ENCODE results near the gene PARD3B. TPM values are rescaled to one million over a fixed set of nuclear protein-coding genes. Genes with fewer than 3 reads are reported as not detected.

PARD3B gene
- total RNA-seq, 1 donor from 2014 or later = 0.66 TPM

GRCh38 chr2:205043285-205043684 is 498.0 kb downstream of the PARD3B start:
- no peaks in the 10 kb centered on the region for H3K9me3 Mint-ChIP-seq (ENCODE audit: unreplicated experiment)
- TF ChIP-seq CTCF (IDR thresholded peaks at IDR 0.05; ENCODE audit: partially characterized antibody, unreplicated experiment) = no peak
- H3K4me1 Mint-ChIP-seq (ENCODE audit: low read depth, unreplicated experiment) = no peaks in the 10 kb centered on the region
- no peaks in the 10 kb centered on the region for H3K27me3 Mint-ChIP-seq (ENCODE audit: unreplicated experiment)
- DNase-seq = no peak
- no peak overlapping the region for H3K4me3 Mint-ChIP-seq (ENCODE audit: unreplicated experiment)
- no peak overlapping the region for H3K27ac Mint-ChIP-seq (ENCODE audit: unreplicated experiment)
- no peaks in the 10 kb centered on the region for H3K36me3 Mint-ChIP-seq (ENCODE audit: unreplicated experiment)

GRCh38 chr2:205045706-205046105 is 500.4 kb downstream of the PARD3B start:
- no peaks in the 10 kb centered on the region for H3K9me3 Mint-ChIP-seq (ENCODE audit: unreplicated experiment)
- TF ChIP-seq CTCF (IDR thresholded peaks at IDR 0.05; ENCODE audit: partially characterized antibody, unreplicated experiment) = no peak
- no peak overlapping the region for H3K27ac Mint-ChIP-seq (ENCODE audit: unreplicated experiment)
- no peak overlapping the region for H3K4me3 Mint-ChIP-seq (ENCODE audit: unreplicated experiment)
- peaks cover 9% of the 10 kb centered on the region for H3K4me1 Mint-ChIP-seq (ENCODE audit: low read depth, unreplicated experiment)
- no peaks in the 10 kb centered on the region for H3K27me3 Mint-ChIP-seq (ENCODE audit: unreplicated experiment)
- no peaks in the 10 kb centered on the region for H3K36me3 Mint-ChIP-seq (ENCODE audit: unreplicated experiment)
- DNase-seq = no peak

GRCh38 chr2:205047273-205047839 is 502.1 kb downstream of the PARD3B start:
- no peak overlapping the region for H3K4me3 Mint-ChIP-seq (ENCODE audit: unreplicated experiment)
- DNase-seq = peak; percentile 47

GRCh38 chr2:205051417-205051816 is 506.1 kb downstream of the PARD3B start:
- Mint-ChIP-seq H3K27me3 (ENCODE audit: unreplicated experiment) (no peaks in the 10 kb centered on the region), H3K4me3 (ENCODE audit: unreplicated experiment) (no peak overlapping the region), H3K27ac (ENCODE audit: unreplicated experiment) (no peak overlapping the region), H3K9me3 (ENCODE audit: unreplicated experiment) (no peaks in the 10 kb centered on the region), H3K36me3 (ENCODE audit: unreplicated experiment) (no peaks in the 10 kb centered on the region), H3K4me1 (ENCODE audit: low read depth, unreplicated experiment) (peaks cover 9% of the 10 kb centered on the region)
- TF ChIP-seq CTCF (IDR thresholded peaks at IDR 0.05; ENCODE audit: partially characterized antibody, unreplicated experiment) = peak; percentile 14
- no peak for DNase-seq

More at GRCh38 chr2:205047273-205047839, 502.1 kb downstream of the PARD3B start:
- Mint-ChIP-seq H3K27ac (ENCODE audit: unreplicated experiment) (no peak overlapping the region), H3K4me1 (ENCODE audit: low read depth, unreplicated experiment) (peaks cover 9% of the 10 kb centered on the region), H3K9me3 (ENCODE audit: unreplicated experiment) (no peaks in the 10 kb centered on the region), H3K36me3 (ENCODE audit: unreplicated experiment) (no peaks in the 10 kb centered on the region), H3K27me3 (ENCODE audit: unreplicated experiment) (no peaks in the 10 kb centered on the region)
- peak; percentile 49 for TF ChIP-seq CTCF (IDR thresholded peaks at IDR 0.05; ENCODE audit: partially characterized antibody, unreplicated experiment)

- H3K27ac Mint-ChIP-seq (ENCODE audit: unreplicated experiment) = no peak overlapping the region
- H3K9me3 Mint-ChIP-seq (ENCODE audit: unreplicated experiment) = no peaks in the 10 kb centered on the region
- peaks cover 9% of the 10 kb centered on the region for H3K4me1 Mint-ChIP-seq (ENCODE audit: low read depth, unreplicated experiment)
- H3K27me3 Mint-ChIP-seq (ENCODE audit: unreplicated experiment) = no peaks in the 10 kb centered on the region
- no peak for TF ChIP-seq CTCF (IDR thresholded peaks at IDR 0.05; ENCODE audit: partially characterized antibody, unreplicated experiment)
- DNase-seq = no peak
- no peaks in the 10 kb centered on the region for H3K36me3 Mint-ChIP-seq (ENCODE audit: unreplicated experiment)
- no peak overlapping the region for H3K4me3 Mint-ChIP-seq (ENCODE audit: unreplicated experiment)
These were observed 507.5 kb downstream of the PARD3B start for GRCh38 chr2:205052781-205053180.
